GM21528 (cell line): Measurements from ENCODE around the gene PARP8.
"Not testable (repeated sequence)": the region's sequence is repeated elsewhere in the genome, so short reads cannot be mapped to it uniquely, and the experiment has no call there.

Experiments used
- ATAC-seq: cut with Tn5 transposase; IDR thresholded peaks from one replicate; pipeline ENCODE4 v1.9.1; 2021; ENCODE audit warnings: mild to moderate bottlenecking, moderate library complexity; ENCODE audit not compliant: unreplicated experiment, low FRiP score

Gene PARP8

GRCh38 chr5:50767588-50767987, 101.2 kb downstream of the PARP8 start:
- no peak for ATAC-seq

GRCh38 chr5:50768634-50769033, 102.2 kb downstream of the PARP8 start:
- ATAC-seq, result no peak

- no peak for ATAC-seq
These were observed 104.0 kb downstream of the PARP8 start for GRCh38 chr5:50770441-50770840.

- ATAC-seq, result not testable (repeated sequence)
These were observed 108.2 kb downstream of the PARP8 start for GRCh38 chr5:50774446-50775175.

- ATAC-seq, result no peak
These were observed 119.6 kb downstream of the PARP8 start for GRCh38 chr5:50786073-50786472.

GRCh38 chr5:50791813-50792212, 125.4 kb downstream of the PARP8 start:
- no peak for ATAC-seq

GRCh38 chr5:50792843-50793242, 126.4 kb downstream of the PARP8 start:
- no peak for ATAC-seq

- no peak for ATAC-seq
These were observed 128.4 kb downstream of the PARP8 start for GRCh38 chr5:50794812-50795211.

GRCh38 chr5:50798002-50798401, 131.6 kb downstream of the PARP8 start:
- no peak for ATAC-seq

- ATAC-seq, result no peak
These were observed 133.2 kb downstream of the PARP8 start for GRCh38 chr5:50799596-50799995.

GRCh38 chr5:50800410-50800809, 134.0 kb downstream of the PARP8 start:
- no peak for ATAC-seq

GRCh38 chr5:50807661-50808060, 141.2 kb downstream of the PARP8 start:
- ATAC-seq, result no peak

GRCh38 chr5:50808406-50808805, 142.0 kb downstream of the PARP8 start:
- ATAC-seq, result no peak

GRCh38 chr5:50811746-50812145, 145.3 kb downstream of the PARP8 start:
- ATAC-seq, result not testable (repeated sequence)

- ATAC-seq, result no peak
These were observed 147.3 kb downstream of the PARP8 start for GRCh38 chr5:50813691-50814090.

- ATAC-seq, result no peak
These were observed 148.1 kb downstream of the PARP8 start for GRCh38 chr5:50814556-50814955.

GRCh38 chr5:50822046-50822445, 155.6 kb downstream of the PARP8 start:
- no peak for ATAC-seq

- ATAC-seq, result no peak
These were observed 156.3 kb downstream of the PARP8 start for GRCh38 chr5:50822761-50823160.

- no peak for ATAC-seq
These were observed 157.1 kb downstream of the PARP8 start for GRCh38 chr5:50823568-50823967.

GRCh38 chr5:50824109-50824508, 157.7 kb downstream of the PARP8 start:
- no peak for ATAC-seq

GRCh38 chr5:50827516-50828247, 161.2 kb downstream of the PARP8 start:
- ATAC-seq, result no peak

- no peak for ATAC-seq
These were observed 162.6 kb downstream of the PARP8 start for GRCh38 chr5:50829023-50829422.
